SH-SY5Y (cell line): ENCODE results near the gene TXNIP.

Experiments
- GATA2 ChIP-seq: IDR thresholded peaks from 2 replicates; pipeline ENCODE4 v1.6.1; 2011; ENCODE audit warnings: mild to moderate bottlenecking, low read depth, low read length
- GATA3 ChIP-seq: IDR thresholded peaks from 2 replicates; pipeline ENCODE4 v1.6.1; 2011; ENCODE audit warnings: low read depth, mild to moderate bottlenecking, low read length, moderate library complexity

TXNIP gene

DNA sequence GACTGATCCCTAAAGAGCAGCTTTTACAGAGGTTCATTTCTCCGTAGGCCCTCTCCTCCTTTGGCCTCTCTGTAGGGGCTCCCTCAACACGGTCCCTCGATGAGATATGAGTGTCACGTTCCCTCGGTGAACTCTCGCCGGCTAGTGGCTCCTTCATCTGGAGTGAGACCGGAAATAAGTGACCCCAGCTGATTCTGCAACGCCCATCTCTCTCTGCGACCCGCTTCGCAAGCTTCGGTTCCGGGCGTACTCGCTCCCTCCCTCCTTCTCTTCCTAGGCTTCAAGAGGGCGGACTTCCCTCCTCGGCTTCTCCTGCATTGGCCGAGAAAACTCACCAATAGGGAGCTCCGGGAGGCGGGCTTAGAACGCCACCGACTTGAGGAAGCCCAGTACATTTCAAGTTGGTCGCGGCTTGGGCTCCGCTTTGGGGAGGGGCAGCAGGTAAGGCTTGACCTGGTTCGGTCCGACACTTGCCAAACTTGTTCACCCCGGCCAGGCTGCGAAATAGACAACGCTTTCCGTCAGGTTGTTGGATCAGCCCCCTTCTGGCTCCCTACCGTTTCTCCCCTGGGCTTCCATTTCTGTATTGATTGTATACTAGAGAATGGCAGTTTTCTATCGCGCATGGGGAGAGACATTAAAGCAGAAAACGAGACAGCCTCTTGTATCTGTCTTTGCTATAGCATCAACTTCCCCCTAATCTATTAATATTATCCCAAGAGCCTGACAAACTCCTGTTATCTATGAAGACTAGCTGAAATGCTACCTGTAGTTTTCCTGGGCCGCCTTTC, 31.9 kb downstream of the TXNIP start, which contains the start of the genes ANKRD34A and POLR3GL:
Gene ANKRD34A (minus strand): TSS at position 248 of the 791 bp plus-strand sequence. CDS start 2,816 bp downstream, outside the sequence.
Gene POLR3GL (plus strand): TSS at position 363 of the 791 bp plus-strand sequence. CDS start 10,176 bp downstream, outside the sequence.
- TF ChIP-seq GATA3: no peak

DNA sequence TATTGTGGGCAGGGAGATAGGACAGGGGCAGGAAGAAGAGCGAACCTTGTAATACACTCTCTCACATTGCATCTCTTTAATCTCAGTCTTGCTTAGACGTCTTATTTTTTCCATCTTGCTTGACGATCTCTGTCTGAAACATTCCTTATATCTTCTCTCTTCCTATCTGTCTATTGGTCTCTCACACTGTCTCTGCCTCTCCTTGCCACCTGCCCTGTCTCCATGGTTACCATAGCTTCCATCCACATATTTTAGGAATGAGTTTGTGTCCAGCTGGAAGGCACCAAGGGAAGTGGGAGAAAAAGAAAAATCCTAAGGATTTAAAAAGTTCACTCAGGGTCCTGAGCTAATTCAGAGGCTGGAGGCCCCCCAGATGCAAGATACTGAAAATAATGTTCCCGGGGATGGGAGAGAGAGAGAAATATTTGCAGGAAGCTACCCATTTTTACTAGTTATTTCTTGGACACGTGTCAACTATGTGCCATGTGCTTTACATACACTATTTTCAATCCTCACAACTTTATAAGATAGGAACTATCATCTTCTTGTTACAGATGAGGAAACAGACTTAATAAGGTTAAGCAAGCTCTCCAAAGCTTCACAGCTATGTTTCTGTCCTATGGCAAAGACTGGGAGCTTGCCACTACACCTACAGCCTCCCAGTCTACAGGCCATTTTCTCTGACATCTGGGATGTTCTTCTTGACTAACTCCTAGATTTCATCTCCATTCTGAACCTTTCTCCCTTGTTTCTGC, 32.9 kb downstream of the TXNIP start:
- TF ChIP-seq GATA2 (no peak), GATA3 (no peak)

DNA sequence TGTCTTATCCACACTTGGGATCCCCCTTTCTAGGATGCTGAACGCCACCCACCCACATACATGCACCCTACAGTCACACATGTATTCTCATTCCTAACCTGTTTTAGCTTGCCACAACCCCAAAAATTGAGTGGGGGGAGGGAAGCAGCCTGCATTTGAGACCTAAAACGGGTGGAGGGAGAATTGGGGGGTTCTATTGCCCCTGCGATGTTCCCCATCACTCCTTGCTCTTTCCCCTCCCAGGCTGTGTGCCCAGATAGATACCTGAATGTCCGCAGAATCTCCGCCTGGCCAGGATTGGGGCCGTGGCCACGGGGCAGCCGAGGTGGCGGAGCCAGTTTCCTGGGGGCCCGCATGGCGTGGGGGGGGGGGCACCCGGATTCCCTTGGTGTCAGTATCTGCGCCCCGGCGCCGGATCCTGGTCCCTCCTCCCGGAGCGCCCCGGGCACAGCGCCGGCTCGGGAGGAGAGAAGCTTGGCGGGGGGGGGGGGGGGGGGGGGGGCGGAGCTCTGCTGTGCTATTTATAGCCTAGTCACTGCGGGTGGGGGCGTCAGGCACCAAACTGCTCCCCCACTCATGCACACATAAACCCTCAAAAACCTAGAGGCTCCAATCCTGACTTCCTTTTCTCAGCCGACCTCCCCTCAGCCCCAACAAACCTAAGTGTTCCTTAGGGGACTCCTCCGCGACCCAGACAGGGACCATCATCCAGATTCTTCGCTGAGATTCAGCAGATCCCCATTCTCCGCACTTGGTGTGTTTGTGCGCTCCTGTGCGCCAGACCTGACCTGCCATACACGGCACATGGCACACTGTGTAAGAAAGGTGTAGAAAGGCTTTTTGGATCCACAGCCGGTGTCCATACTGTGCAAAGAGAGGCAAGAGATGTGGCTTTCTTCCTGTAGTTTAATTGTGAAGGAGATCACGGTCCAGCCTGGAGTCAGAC, 33.9 kb downstream of the TXNIP start:
- TF ChIP-seq GATA2: no peak
- no peak for TF ChIP-seq GATA3

DNA sequence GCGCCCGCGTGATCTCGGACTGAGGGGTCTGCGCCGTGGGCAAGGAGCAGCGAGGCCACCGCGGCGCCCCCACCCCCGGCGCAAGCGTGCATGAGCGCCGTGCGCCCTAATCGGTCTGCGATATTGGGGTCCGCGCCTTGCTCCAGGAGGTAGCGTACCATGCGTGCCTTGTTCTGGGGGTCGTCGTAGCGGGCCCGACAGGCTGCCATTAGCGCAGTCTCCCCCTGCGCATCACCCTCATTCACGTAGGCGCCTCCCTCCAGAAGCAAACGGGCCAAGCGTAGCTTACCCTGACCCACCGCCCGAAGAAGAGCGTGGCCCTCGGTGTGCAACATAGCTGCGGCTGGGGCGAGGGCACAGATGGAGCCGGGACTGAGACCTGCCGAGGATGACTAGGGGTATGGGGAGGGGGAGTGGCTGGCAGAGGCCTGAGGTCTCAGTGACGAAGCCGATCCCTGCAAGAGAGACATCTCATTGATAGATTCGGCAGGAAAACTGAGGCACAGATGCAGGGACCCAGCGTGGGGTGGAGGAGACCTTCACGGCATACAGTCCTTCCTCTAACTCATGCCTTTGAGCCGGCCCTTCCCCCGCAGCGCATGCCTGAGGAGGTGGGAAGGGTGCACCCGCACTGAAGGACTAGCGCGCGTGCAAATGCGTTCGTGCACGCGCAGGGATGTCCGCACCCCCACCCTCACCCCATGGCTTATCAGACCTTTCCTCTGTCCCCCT, 34.8 kb downstream of the TXNIP start:
- TF ChIP-seq GATA3 (no peak), GATA2 (no peak)

DNA sequence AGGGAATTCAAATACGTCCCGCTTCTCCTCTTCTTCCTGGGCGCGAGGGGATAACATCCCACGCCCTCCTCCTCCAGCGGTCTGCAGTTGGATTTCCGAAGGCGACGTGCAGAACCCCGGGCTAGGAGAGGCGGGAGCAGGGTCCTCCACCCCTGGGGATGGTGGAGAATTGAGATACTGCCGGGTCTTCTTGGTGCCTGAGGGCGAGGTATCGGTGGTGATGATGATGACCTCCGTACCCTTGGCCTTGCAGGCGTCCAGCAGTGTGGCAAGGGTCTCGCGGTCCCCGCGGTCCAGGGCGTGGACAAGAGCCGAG, 35.3 kb downstream of the TXNIP start:
- no peak for TF ChIP-seq GATA3
- TF ChIP-seq GATA2: no peak

DNA sequence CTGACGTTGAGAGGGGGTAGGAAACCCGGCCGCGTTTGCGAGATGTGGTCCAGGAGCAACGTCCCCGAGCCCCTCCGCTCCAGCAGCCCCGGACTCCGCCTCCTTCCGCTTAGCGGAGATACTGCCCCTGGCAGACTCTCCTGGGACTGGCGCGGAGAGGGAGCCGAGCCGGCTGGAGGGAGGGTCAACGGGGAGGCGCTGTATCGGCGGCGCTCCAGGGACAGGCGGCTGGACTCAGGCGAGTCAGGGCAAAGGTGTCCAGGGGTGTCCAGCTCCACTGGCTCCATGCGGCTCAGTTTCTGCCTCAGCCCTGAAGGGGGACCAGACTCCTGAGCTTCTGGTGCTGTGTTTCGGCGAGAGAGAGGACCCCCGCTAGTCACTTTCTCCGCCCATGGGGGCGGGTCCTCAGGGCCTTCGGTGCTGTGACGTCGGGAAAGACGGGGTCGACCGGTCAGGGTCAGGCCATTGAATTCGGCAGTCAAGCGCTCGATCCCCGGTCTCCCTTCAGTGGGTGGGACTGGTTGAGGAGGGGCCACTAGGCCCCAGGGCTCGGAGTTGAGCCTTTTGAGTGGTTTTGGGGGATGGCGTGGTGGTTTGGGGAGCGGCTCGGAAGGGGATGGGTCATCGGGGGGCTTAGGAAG, 35.8 kb downstream of the TXNIP start:
- TF ChIP-seq GATA3 (no peak), GATA2 (no peak)

DNA sequence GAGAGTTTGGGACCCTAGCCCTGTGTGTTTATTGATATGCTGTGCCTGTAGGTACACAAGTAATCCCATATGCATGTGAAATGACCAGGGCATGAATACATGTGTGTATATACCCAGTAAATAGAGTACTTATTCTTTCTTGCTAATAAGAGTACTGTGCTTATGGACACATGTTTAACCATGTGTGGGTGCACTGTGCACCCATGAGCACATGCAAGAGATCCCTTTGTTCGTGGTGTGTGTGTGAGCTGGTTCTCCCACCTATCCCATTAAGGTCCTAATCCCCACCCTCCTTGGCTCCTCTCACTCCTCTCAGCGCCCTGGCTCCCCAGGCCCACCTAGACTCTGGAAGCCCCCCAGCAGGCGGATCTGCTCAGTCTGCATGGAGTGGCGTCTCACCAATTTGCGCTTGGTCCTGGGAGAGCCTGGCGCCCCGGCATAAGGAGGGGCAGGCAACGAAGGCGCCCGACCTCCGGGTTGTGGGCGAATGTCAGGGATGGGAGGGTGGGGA, 36.4 kb downstream of the TXNIP start:
- no peak for TF ChIP-seq GATA3
- TF ChIP-seq GATA2: no peak

DNA sequence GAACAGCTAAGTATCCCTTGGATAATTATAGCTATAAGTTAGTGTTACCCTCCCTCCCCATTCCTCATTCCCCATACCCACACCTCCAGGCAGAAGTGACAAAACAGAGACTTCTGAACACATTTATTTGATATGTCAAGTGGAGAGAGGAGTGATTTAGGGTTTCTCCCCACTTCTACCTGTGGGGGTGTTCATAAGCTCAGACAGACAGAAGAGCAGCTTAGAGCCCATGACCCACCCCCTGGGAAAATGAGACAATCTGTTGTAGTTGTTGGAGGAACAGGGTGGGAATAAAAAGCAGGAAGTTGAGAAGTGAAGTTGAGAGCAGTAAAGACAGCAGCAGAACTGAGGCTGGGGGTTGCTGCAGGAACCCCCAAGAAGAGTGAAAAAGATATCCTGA, 37.0 kb downstream of the TXNIP start:
- TF ChIP-seq GATA2 (no peak), GATA3 (no peak)

DNA sequence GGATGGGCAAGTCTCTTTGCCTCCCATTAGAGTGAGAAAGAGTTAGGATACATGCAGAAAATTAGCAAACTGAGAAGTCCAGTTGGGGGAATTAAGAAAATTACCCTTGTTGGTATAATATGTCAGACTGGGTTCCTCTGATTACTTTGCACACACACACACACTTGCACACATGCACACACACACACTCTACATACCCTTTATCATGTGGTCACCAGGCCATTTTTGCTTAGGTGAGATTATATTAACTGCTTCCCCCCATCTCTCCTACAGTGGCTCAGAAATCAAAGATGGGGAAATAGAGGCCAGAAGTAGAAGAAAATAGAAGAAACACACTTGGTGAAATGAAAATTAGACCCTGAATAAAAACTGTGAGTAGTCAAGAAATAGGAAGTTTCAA, 37.6 kb downstream of the TXNIP start:
- TF ChIP-seq GATA2 (no peak), GATA3 (no peak)

DNA sequence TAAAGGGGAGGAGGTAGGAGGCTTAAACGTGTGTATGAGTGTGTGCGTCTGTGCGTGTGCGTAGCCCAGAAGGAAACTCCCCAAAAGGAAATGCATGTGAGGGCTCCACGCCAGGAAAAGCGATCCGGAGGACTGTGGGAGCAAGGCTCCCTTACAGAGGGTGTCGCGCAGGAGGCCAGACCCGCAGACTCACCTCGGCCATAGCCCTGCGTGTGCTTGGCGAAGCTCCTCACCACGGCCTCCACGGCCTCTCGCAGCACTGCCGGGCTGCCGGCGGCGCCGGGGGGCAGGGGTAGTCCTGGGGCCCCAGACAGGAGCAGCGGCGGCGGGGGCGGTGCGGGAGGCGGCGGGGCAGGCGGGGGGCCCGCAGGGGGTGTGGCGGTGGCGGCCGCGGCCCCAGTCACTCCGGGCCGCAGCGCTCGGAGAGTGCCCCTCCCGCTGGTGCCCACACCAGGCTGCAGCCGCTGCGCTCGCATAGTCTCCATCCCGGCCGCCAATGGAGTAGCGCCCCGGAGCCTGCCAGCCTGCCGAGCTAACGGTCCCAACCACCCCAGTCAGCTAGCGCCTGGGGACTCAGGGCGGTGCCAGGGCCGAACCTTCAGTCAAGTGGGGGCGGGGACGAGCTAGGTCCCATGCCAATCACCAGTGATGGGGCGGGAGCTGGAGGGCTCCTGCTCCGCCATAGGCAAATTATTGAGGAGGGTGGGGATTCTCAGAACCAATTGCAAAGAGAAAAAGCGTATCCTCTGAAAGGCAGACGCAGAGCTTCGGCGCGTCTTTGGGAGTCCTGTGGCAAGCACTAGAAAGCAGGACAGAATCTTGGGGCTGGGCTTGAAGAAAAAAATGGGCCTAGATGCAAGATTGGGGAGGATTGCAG, 38.7 kb downstream of the TXNIP start, which contains the start of gene LIX1L:
Gene LIX1L (minus strand): TSS at position 575 of the 877 bp plus-strand sequence. CDS start 90 bp downstream, at position 485.
- TF ChIP-seq GATA3 (no peak), GATA2 (no peak)

DNA sequence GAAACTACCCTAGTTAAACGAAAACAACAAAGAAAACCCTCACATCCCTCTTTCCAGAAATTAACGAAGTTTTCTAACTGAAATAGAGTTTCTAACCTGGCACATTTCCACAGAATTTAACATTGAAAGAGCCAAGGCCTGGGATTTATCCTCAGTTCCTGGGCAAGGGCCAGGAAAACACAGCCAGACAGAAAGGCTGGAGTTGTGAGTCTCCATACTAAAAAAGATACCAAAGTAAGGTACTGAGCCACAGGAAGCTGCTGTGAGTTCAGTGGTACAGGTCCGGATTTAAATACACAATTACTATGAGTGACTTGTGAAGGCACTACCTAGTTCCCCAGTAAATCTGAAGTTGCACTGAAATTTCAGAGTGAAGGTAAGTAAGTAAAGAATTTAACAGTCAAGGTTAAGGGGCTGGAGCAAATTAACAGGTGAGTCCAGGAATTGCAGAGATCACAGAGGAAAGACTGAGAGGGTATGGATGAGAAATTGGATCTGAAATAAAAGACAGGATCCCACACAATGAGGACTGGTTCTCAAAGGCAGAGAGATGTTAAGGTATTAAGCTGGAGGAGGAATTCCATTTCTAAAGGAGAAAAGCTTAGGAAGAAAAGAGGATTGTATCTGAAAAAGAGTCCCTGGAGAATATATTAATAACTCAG, 39.5 kb downstream of the TXNIP start:
- no peak for TF ChIP-seq GATA3
- TF ChIP-seq GATA2: no peak
